Measurements from ENCODE around the gene CRK. TPM values are rescaled to one million over a fixed set of nuclear protein-coding genes. Genes with fewer than 3 reads are reported as not detected.
A peak's percentile ranks its signal among the peaks of the same experiment; 100 is the strongest.

The CRK gene
- 99.7 and 102 TPM in 2 replicates for total RNA-seq (2014; rRNA removed; shearing (Covaris generic))

GRCh38 chr17:1455797-1456599 is at the start of gene CRK:
Gene CRK (minus strand): TSS chr17:1456232. CDS start chr17:1456117, 115 bp downstream.
- peak; percentile 95 to 96 for DNase-seq (ENCODE audit: low read depth in 1 of 2, low spot score in 2 of 2)
- Histone ChIP-seq H3K4me1 (replicated peaks) (peaks cover 16% of the 10 kb centered on the region), H3K4me3 (peak within 1 kb of the TSS; percentile 86), H3K36me3 (peaks cover 42% of the 10 kb centered on the region), H3K27me3 (replicated peaks) (no peaks in the 10 kb centered on the region), H3K27ac (peak within 1 kb of the TSS; percentile 70), H3K9me3 (replicated peaks) (no peaks in the 10 kb centered on the region)

DNA sequence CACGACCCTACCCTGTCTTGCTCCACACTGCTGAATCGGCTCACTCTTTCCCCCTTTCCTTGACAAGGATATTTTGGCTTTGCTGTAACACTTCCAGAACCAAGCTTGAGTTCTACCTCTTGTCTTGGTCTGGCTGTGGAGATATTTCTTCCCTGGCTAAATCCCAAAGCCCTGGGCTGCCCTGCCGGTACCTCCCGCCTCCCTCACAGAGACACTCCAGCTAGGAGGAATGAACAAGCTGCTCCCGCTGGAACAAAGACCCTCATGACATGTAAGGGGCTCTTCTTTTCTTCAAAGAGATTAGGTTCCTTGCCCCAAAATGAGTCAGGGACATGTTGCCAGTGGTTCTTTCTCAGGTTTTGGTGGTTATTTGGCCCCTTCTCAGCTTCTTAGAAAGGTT is 49.6 kb upstream of the CRK start:
- Histone ChIP-seq H3K36me3 (0 out of 2 replicates have a peak, but pooled peaks cover 6% of the 10 kb centered on the region), H3K9me3 (replicated peaks) (no peaks in the 10 kb centered on the region), H3K4me1 (replicated peaks) (no peaks in the 10 kb centered on the region), H3K27me3 (replicated peaks) (no peaks in the 10 kb centered on the region), H3K27ac (no peak overlapping the region), H3K4me3 (no peak overlapping the region)
- DNase-seq (ENCODE audit: low read depth in 1 of 2, low spot score in 2 of 2): no peak

DNA sequence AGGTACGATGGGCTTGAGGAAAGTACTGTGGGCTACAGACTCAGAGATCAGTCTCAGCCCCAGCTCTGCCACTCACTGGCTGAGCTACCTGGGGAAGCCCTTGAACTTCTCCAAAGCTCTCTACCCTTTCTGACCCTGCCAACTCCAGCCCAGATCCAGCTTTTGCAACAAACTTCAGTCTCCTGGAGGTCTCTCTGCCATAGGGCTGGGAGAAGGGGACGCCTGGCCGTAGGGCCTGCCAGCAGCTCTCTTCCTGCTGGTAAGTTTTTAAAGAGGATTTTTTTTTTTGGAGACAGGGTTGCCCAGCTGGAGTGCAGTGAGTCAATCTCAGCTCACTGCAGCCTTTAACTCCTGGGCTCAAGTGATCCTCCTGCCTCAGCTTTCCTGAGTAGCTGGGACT is 48.8 kb upstream of the CRK start:
- Histone ChIP-seq H3K36me3 (0 out of 2 replicates have a peak, but pooled peaks cover 6% of the 10 kb centered on the region), H3K4me1 (replicated peaks) (no peaks in the 10 kb centered on the region), H3K4me3 (no peak overlapping the region), H3K27me3 (replicated peaks) (no peaks in the 10 kb centered on the region), H3K27ac (no peak overlapping the region), H3K9me3 (replicated peaks) (no peaks in the 10 kb centered on the region)
- no peak for DNase-seq (ENCODE audit: low read depth in 1 of 2, low spot score in 2 of 2)

DNA sequence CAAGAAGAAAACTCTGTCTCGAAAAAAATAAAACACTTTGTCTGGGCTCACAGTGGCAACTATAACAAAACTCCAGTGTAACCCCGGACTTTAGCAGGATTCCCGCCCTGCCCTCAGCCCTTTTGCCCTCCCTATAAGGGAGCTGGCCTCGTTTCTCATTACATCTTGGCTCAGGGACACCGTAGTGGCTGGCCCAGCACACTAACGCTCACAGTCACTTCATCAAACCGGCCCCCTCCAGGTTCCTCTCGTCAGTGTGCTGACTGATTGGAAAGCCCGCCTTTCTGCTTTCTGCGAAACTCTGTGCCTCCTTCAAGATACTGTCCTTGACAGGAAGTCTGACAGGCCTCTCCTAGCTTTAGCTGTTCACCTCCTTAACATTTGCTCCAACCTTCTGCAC is 47.7 kb upstream of the CRK start:
- 0 out of 2 replicates have a peak, but pooled peaks cover 6% of the 10 kb centered on the region for H3K36me3 ChIP-seq
- H3K4me3 ChIP-seq: no peak overlapping the region
- H3K4me1 ChIP-seq (replicated peaks): no peaks in the 10 kb centered on the region
- no peak overlapping the region for H3K27ac ChIP-seq
- no peaks in the 10 kb centered on the region for H3K27me3 ChIP-seq (replicated peaks)
- H3K9me3 ChIP-seq (replicated peaks): no peaks in the 10 kb centered on the region
- no peak for DNase-seq (ENCODE audit: low read depth in 1 of 2, low spot score in 2 of 2)

DNA sequence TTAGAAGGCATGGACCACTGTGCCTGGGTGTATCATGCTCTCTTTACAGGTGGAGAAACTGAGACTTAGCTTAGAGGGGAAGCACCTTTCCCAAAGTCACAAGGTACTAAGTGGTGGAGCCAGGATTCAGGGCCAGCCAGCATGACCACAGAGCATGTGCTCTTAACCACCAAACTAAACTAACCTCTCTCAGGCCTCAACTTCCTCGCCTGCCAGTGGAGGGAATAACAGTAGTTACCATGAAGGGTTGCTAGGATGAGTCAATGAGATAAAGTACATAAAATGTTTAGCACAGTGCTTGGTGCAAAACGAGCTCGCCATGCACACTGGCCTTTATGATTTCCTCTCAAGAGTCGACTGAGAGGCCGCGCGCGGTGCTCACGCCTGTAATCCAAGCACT is 42.8 kb upstream of the CRK start:
- no peaks in the 10 kb centered on the region for H3K4me1 ChIP-seq (replicated peaks)
- no peak overlapping the region for H3K4me3 ChIP-seq
- no peak for DNase-seq (ENCODE audit: low read depth in 1 of 2, low spot score in 2 of 2)

GRCh38 chr17:1498233-1498632 is 42.2 kb upstream of the CRK start:
- no peak overlapping the region for H3K27ac ChIP-seq
- H3K27me3 ChIP-seq (replicated peaks): no peaks in the 10 kb centered on the region
- H3K4me1 ChIP-seq (replicated peaks): no peaks in the 10 kb centered on the region
- H3K9me3 ChIP-seq (replicated peaks): no peaks in the 10 kb centered on the region
- H3K36me3 ChIP-seq: peaks cover 8% of the 10 kb centered on the region
- DNase-seq (ENCODE audit: low read depth in 1 of 2, low spot score in 2 of 2): no peak
- H3K4me3 ChIP-seq: no peak overlapping the region

More for the DNA sequence above, 42.8 kb upstream of the CRK start:
- no peaks in the 10 kb centered on the region for H3K9me3 ChIP-seq (replicated peaks)
- no peaks in the 10 kb centered on the region for H3K27me3 ChIP-seq (replicated peaks)
- H3K36me3 ChIP-seq: peaks cover 8% of the 10 kb centered on the region
- H3K27ac ChIP-seq: no peak overlapping the region

DNA sequence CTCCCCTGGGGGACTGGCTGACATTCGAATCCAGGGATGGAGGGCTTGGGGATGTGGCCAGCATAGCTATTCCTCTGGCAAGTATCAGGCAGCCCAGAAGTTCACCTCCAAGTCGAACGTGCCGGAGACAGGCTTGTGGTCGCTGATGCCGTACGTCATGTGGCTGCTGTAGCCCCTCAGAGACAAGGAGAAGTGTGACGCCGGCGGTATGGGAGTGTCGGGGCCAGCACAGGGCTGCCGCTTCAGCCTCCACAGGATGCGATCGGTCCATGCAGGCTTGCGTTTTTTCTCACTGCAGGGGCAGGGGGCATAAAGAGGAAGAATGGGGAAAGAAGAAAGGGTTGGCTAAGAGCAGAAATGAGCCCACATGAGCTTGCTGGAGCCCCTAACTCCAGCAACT is 41.8 kb upstream of the CRK start:
- DNase-seq (ENCODE audit: low read depth in 1 of 2, low spot score in 2 of 2): no peak
- no peaks in the 10 kb centered on the region for H3K27me3 ChIP-seq (replicated peaks)
- H3K36me3 ChIP-seq: peaks cover 8% of the 10 kb centered on the region
- no peak overlapping the region for H3K4me3 ChIP-seq
- H3K27ac ChIP-seq: no peak overlapping the region
- H3K4me1 ChIP-seq (replicated peaks): no peaks in the 10 kb centered on the region
- no peaks in the 10 kb centered on the region for H3K9me3 ChIP-seq (replicated peaks)

DNA sequence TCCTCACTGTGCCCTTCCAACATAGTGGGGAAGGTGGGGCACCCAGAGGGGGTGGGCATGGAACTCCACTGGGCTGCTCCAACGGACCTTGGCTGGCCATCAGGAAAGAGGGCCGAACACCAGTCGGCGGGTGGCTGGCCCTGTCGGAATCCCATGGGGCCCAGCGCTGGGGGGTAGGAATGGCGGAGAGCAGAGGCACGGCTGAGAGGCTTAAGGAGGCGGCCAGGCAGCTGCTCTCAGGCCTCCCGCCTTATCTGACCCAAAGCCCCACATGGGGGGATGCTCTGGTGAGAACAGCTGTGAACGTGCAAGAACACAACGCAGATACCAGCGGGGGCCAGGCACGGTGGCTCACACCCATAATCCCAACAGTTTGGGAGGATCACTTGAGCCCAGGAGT is 40.8 kb upstream of the CRK start:
- no peaks in the 10 kb centered on the region for H3K9me3 ChIP-seq (replicated peaks)
- H3K27ac ChIP-seq: no peak overlapping the region
- no peaks in the 10 kb centered on the region for H3K27me3 ChIP-seq (replicated peaks)
- H3K4me1 ChIP-seq (replicated peaks): peaks cover 7% of the 10 kb centered on the region
- H3K36me3 ChIP-seq: peaks cover 8% of the 10 kb centered on the region
- H3K4me3 ChIP-seq: no peak overlapping the region
- DNase-seq (ENCODE audit: low read depth in 1 of 2, low spot score in 2 of 2): no peak

GRCh38 chr17:1495265-1495989 is 39.4 kb upstream of the CRK start:
- H3K27me3 ChIP-seq (replicated peaks): no peaks in the 10 kb centered on the region
- H3K27ac ChIP-seq: no peak overlapping the region
- H3K4me3 ChIP-seq: no peak overlapping the region
- H3K9me3 ChIP-seq (replicated peaks): no peaks in the 10 kb centered on the region
- peaks cover 16% of the 10 kb centered on the region for H3K4me1 ChIP-seq (replicated peaks)
- H3K36me3 ChIP-seq: peaks cover 14% of the 10 kb centered on the region
- no peak for DNase-seq (ENCODE audit: low read depth in 1 of 2, low spot score in 2 of 2)

DNA sequence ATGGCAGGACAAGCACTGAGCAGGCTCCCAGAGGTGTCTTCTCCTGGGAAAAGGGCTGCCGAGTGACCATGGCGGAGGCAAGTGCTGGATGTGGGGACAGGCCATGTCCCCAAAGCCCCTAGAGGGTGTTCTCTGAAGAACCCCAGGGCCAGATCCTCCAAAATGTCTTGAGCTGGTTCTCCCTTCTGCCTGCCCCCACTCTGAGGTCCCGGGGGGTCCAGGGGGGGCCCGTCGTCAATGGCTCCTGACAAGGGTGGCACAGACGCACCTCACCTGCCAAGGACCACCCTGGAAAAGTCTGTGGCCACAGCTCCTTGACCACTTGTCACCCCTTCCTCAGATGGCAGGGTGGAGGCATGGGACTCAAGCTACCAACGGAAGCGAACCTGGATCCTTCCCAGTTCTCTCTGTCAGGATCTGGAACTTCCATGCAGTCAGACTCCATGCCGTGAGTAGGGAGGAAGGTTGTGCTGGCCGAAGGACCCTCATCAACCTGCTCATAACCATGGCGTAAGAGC is 38.8 kb upstream of the CRK start:
- no peak overlapping the region for H3K27ac ChIP-seq
- H3K27me3 ChIP-seq (replicated peaks): no peaks in the 10 kb centered on the region
- H3K4me1 ChIP-seq (replicated peaks): peaks cover 22% of the 10 kb centered on the region
- no peaks in the 10 kb centered on the region for H3K9me3 ChIP-seq (replicated peaks)
- no peak for DNase-seq (ENCODE audit: low read depth in 1 of 2, low spot score in 2 of 2)
- H3K36me3 ChIP-seq: peaks cover 14% of the 10 kb centered on the region
- H3K4me3 ChIP-seq: no peak overlapping the region

- Histone ChIP-seq H3K27ac (no peak overlapping the region), H3K9me3 (replicated peaks) (no peaks in the 10 kb centered on the region), H3K4me3 (no peak overlapping the region), H3K27me3 (replicated peaks) (no peaks in the 10 kb centered on the region), H3K36me3 (peaks cover 14% of the 10 kb centered on the region), H3K4me1 (replicated peaks) (peaks cover 28% of the 10 kb centered on the region)
- no peak for DNase-seq (ENCODE audit: low read depth in 1 of 2, low spot score in 2 of 2)
Measured at GRCh38 chr17:1494203-1494602, 38.2 kb upstream of the CRK start.

- H3K4me1 ChIP-seq (replicated peaks): peaks cover 35% of the 10 kb centered on the region
- H3K36me3 ChIP-seq: peaks cover 14% of the 10 kb centered on the region
- no peak overlapping the region for H3K4me3 ChIP-seq
- H3K27ac ChIP-seq: no peak overlapping the region
- H3K27me3 ChIP-seq (replicated peaks): no peaks in the 10 kb centered on the region
- H3K9me3 ChIP-seq (replicated peaks): no peaks in the 10 kb centered on the region
- DNase-seq (ENCODE audit: low read depth in 1 of 2, low spot score in 2 of 2): no peak
Measured at GRCh38 chr17:1493291-1493980, 37.4 kb upstream of the CRK start.

- Histone ChIP-seq H3K9me3 (replicated peaks) (no peaks in the 10 kb centered on the region), H3K36me3 (peaks cover 12% of the 10 kb centered on the region), H3K27me3 (replicated peaks) (no peaks in the 10 kb centered on the region), H3K4me1 (replicated peaks) (peaks cover 43% of the 10 kb centered on the region), H3K27ac (peak within 1 kb of the TSS; percentile 40; the same call in 1 of the 2 replicates), H3K4me3 (peak within 1 kb of the TSS; percentile 73)
- no peak for DNase-seq (ENCODE audit: low read depth in 1 of 2, low spot score in 2 of 2)
Measured at GRCh38 chr17:1492249-1493206, 36.5 kb upstream of the CRK start, which contains the start of gene MYO1C. Gene MYO1C (minus strand): TSS chr17:1492686. CDS start chr17:1492487, 199 bp downstream.

Data from SJSA1 (cell line).